Neuronal stem cell (in vitro differentiated cells): Measurements from ENCODE around the gene STK32B.

Experiments
- DNase-seq: peaks from one replicate; pipeline ENCODE4 v3.0.0-alpha.2; 2013; ENCODE audit warnings: low spot score
- H2AFZ ChIP-seq: one replicate; pipeline ENCODE4 v1.6.1; 2013; ENCODE audit warnings: mild to moderate bottlenecking, low read length, inconsistent platforms
- H2AK5ac ChIP-seq: 2 replicates; pipeline ENCODE4 v1.6.1; 2013; ENCODE audit warnings: low read depth, mild to moderate bottlenecking, inconsistent platforms, low read length, moderate library complexity, mixed read lengths
- H2BK120ac ChIP-seq: 2 replicates; pipeline ENCODE4 v1.6.1; 2013; ENCODE audit warnings: low read depth, mild to moderate bottlenecking, inconsistent platforms, low read length, moderate library complexity, mixed read lengths
- H2BK12ac ChIP-seq: one replicate; pipeline ENCODE4 v1.6.1; 2013; ENCODE audit warnings: low read length, inconsistent platforms
- H2BK15ac ChIP-seq: 2 replicates; pipeline ENCODE4 v1.6.1; 2013; ENCODE audit warnings: mild to moderate bottlenecking, low read length, inconsistent platforms, mixed read lengths
- H2BK5ac ChIP-seq: one replicate; pipeline ENCODE4 v1.6.1; 2013; ENCODE audit warnings: inconsistent platforms, mild to moderate bottlenecking, low read length, moderate library complexity
- H3K14ac ChIP-seq: one replicate; pipeline ENCODE4 v1.6.1; 2013; ENCODE audit warnings: low read length, inconsistent platforms
- H3K18ac ChIP-seq: 2 replicates; pipeline ENCODE4 v1.6.1; 2013; ENCODE audit warnings: low read length, inconsistent platforms
- H3K23ac ChIP-seq: 2 replicates; pipeline ENCODE4 v1.6.1; 2013; ENCODE audit warnings: low read depth, mild to moderate bottlenecking, mixed read lengths, low read length, inconsistent platforms; ENCODE audit not compliant: poor library complexity
- H3K27ac ChIP-seq: replicated peaks from 3 replicates; pipeline ENCODE4 v1.5.1; 2013; ENCODE audit warnings: low read length, inconsistent platforms
- H3K27me3 ChIP-seq, 3 experiments: 2 replicates each; pipeline ENCODE4 v1.6.1; 2013; ENCODE audit warnings: low read length in 3 of 3, mild to moderate bottlenecking in 2 of 3, inconsistent platforms in 1 of 3, low read depth in 1 of 3, mixed read lengths in 1 of 3, moderate library complexity in 1 of 3; ENCODE audit not compliant: control insufficient read depth in 3 of 3, insufficient read depth in 3 of 3
- H3K36me3 ChIP-seq, 2 donors: replicated peaks in 1 of 2; 2 replicates each; pipeline ENCODE4 v1.6.1; 2013; ENCODE audit warnings: low read length in 2 of 2; ENCODE audit not compliant: control insufficient read depth in 2 of 2, insufficient read depth in 2 of 2
- H3K4ac ChIP-seq: 2 replicates; pipeline ENCODE4 v1.6.1; 2013; ENCODE audit warnings: inconsistent platforms, mild to moderate bottlenecking, low read length, moderate library complexity
- H3K4me1 ChIP-seq, 2 donors: 1 replicate in 1 of 2; 2 replicates in 1 of 2; pipeline ENCODE4 v1.6.1; 2013; ENCODE audit warnings: low read length in 2 of 2, low read depth in 1 of 2; ENCODE audit not compliant: control insufficient read depth in 2 of 2, insufficient read depth in 1 of 2
- H3K4me2 ChIP-seq: one replicate; pipeline ENCODE4 v1.6.1; 2013; ENCODE audit warnings: mild to moderate bottlenecking, low read length, inconsistent platforms; ENCODE audit not compliant: insufficient read depth, poor library complexity, severe bottlenecking
- H3K4me3 ChIP-seq, 2 donors: 2 replicates each; pipeline ENCODE4 v1.5.1; 2013; ENCODE audit warnings: low read length in 2 of 2, mild to moderate bottlenecking in 2 of 2, inconsistent platforms in 1 of 2, moderate library complexity in 1 of 2
- H3K79me1 ChIP-seq: one replicate; pipeline ENCODE4 v1.6.1; 2013; ENCODE audit warnings: low read depth, mild to moderate bottlenecking, inconsistent platforms, low read length, moderate library complexity
- H3K9ac ChIP-seq: one replicate; pipeline ENCODE4 v1.6.1; 2013; ENCODE audit warnings: mild to moderate bottlenecking, low read depth, low read length, inconsistent platforms; ENCODE audit not compliant: poor library complexity
- H3K9me3 ChIP-seq, 2 donors: replicated peaks in 1 of 2; 2 replicates each; pipeline versions ENCODE3 to v1.6.1; 2013; ENCODE audit warnings: low read length in 2 of 2, mild to moderate bottlenecking in 2 of 2, inconsistent platforms in 1 of 2, low read depth in 1 of 2, mixed read lengths in 1 of 2, moderate library complexity in 1 of 2; ENCODE audit not compliant: control insufficient read depth in 2 of 2, insufficient read depth in 1 of 2
- H4K8ac ChIP-seq: one replicate; pipeline ENCODE4 v1.6.1; 2013; ENCODE audit warnings: low read depth, mild to moderate bottlenecking, inconsistent platforms, low read length, moderate library complexity
- H4K91ac ChIP-seq: one replicate; pipeline ENCODE4 v1.6.1; 2013; ENCODE audit warnings: low read length, low read depth, mild to moderate bottlenecking, inconsistent platforms; ENCODE audit not compliant: poor library complexity
- WGBS, 2 donors: extraction: QIAGEN DNeasy Blood & Tissue Kit; methylation state at CpG; one replicate each; pipeline ENCODE4 v1.1.7; 2013; ENCODE audit warnings: missing lambda C conversion rate in 2 of 2, mixed read lengths in 1 of 2; ENCODE audit not compliant: insufficient read length in 2 of 2, insufficient replicate concordance in 1 of 2; ENCODE audit errors: extremely low coverage in 2 of 2; 5-methylcytosine and 5-hydroxymethylcytosine counted together

STK32B gene

GRCh38 chr4:5126857-5127256 is 75.6 kb downstream of the STK32B start:
- no CpG with 5 or more reads among the region's 5 CpGs for WGBS, 2 donors
- no peak overlapping the region for H2AFZ ChIP-seq

GRCh38 chr4:5127556-5127955 is 76.3 kb downstream of the STK32B start:
- H3K79me1 ChIP-seq: no peaks in the 10 kb centered on the region
- no peak overlapping the region for H3K27ac ChIP-seq
- no peak overlapping the region for H3K4ac ChIP-seq
- no peak overlapping the region for H2BK120ac ChIP-seq
- no peak overlapping the region for H3K14ac ChIP-seq
- no peak overlapping the region for H3K4me2 ChIP-seq
- no peak overlapping the region for H3K4me3 ChIP-seq
- no peak overlapping the region for H2BK12ac ChIP-seq
- no peaks in the 10 kb centered on the region for H3K4me1 ChIP-seq
- no peaks in the 10 kb centered on the region for H3K9me3 ChIP-seq
- no peak overlapping the region for H3K18ac ChIP-seq
- H4K91ac ChIP-seq: no peak overlapping the region
- no peak overlapping the region for H2AK5ac ChIP-seq
- no CpG with 5 or more reads among the region's 7 CpGs for WGBS, 2 donors
- H2AFZ ChIP-seq: no peak overlapping the region
- H3K27me3 ChIP-seq: no peaks in the 10 kb centered on the region
- H4K8ac ChIP-seq: no peak overlapping the region
- no peaks in the 10 kb centered on the region for H3K36me3 ChIP-seq
- no peak overlapping the region for H2BK5ac ChIP-seq
- no peak overlapping the region for H3K23ac ChIP-seq
- DNase-seq: no peak
- H3K9ac ChIP-seq: no peak overlapping the region
- H2BK15ac ChIP-seq: no peak overlapping the region

More at GRCh38 chr4:5126857-5127256, 75.6 kb downstream of the STK32B start:
- Histone ChIP-seq H3K27ac (no peak overlapping the region), H4K8ac (no peak overlapping the region), H2BK15ac (no peak overlapping the region), H3K9me3 (no peaks in the 10 kb centered on the region), H3K14ac (no peak overlapping the region), H2BK5ac (no peak overlapping the region), H3K27me3 (no peaks in the 10 kb centered on the region), H3K79me1 (no peaks in the 10 kb centered on the region), H2AK5ac (no peak overlapping the region), H3K4ac (no peak overlapping the region), H2BK12ac (no peak overlapping the region), H4K91ac (no peak overlapping the region), H3K18ac (no peak overlapping the region), H3K9ac (no peak overlapping the region), H3K4me3 (no peak overlapping the region), H3K4me1 (no peaks in the 10 kb centered on the region), H3K23ac (no peak overlapping the region), H2BK120ac (no peak overlapping the region), H3K36me3 (no peaks in the 10 kb centered on the region), H3K4me2 (no peak overlapping the region)
- no peak for DNase-seq

DNA sequence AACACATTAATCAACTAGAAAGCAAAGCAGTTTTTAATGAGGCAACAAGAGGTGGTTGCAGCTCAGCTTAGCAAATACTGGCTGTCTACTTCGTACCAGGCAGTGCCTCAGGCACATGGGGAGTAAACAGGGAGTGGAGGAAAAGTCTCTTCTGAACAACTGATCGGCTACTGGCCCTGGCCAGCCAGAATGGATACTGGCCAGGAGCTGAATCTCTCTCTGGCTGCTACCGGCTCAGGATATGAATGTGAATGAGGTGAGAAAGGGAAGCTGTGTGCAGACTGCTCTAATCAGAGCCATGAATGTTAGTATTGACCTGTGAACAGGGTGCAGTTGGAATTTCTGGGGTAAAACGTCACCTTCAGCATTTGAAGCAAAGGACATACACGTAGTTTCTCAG is 77.3 kb downstream of the STK32B start:
- Histone ChIP-seq H2BK5ac (no peak overlapping the region), H3K36me3 (no peaks in the 10 kb centered on the region), H3K4ac (no peak overlapping the region), H3K4me1 (no peaks in the 10 kb centered on the region), H3K23ac (no peak overlapping the region), H2BK12ac (no peak overlapping the region), H2AK5ac (no peak overlapping the region), H3K18ac (no peak overlapping the region), H3K14ac (no peak overlapping the region), H3K27me3 (no peaks in the 10 kb centered on the region), H2BK120ac (no peak overlapping the region), H4K91ac (no peak overlapping the region), H3K27ac (no peak overlapping the region), H3K4me2 (no peak overlapping the region), H4K8ac (no peak overlapping the region), H2BK15ac (no peak overlapping the region), H3K9me3 (no peaks in the 10 kb centered on the region), H2AFZ (no peak overlapping the region), H3K4me3 (no peak overlapping the region), H3K9ac (no peak overlapping the region), H3K79me1 (no peaks in the 10 kb centered on the region)
- no CpG with 5 or more reads among the region's 5 CpGs for WGBS, 2 donors
- DNase-seq: no peak

DNA sequence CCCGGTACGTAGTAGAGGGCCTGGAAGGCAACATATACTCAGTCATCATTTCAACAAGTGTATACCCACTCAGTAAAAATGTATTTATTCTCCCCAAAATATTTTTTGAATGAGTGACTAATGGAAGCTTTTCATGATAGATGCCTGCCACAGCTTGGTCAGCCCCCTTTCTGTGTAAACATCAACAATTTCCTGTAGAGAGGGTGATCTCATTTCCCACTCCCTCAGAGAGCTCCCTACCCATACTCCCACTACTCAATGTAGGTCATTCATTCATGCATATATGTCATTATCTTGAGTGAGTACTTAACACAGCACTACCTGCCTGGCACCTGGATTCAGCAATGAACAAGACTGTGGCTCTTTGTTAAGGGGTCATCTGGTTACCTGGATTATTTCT is 81.9 kb downstream of the STK32B start:
- Histone ChIP-seq H4K8ac (no peak overlapping the region), H3K79me1 (no peaks in the 10 kb centered on the region), H2BK120ac (no peak overlapping the region), H3K4ac (no peak overlapping the region), H3K9me3 (no peaks in the 10 kb centered on the region), H3K9ac (no peak overlapping the region), H2BK15ac (no peak overlapping the region), H3K4me1 (peaks cover 0 to 2% of the 10 kb centered on the region in 2 donors), H2BK5ac (no peak overlapping the region), H3K18ac (no peak overlapping the region), H2AK5ac (no peak overlapping the region), H3K36me3 (no peaks in the 10 kb centered on the region), H4K91ac (no peak overlapping the region), H2BK12ac (no peak overlapping the region), H3K27ac (no peak overlapping the region), H3K4me2 (no peak overlapping the region), H3K27me3 (peaks cover 0 to 3% (median 0%) of the 10 kb centered on the region in 3 experiments), H3K23ac (no peak overlapping the region), H3K14ac (no peak overlapping the region), H3K4me3 (no peak overlapping the region), H2AFZ (no peak overlapping the region)
- DNase-seq: no peak
- WGBS, 2 donors: no CpG with 5 or more reads among the region's 2 CpGs
